Measurements from ENCODE around the gene PAPOLA.

DNA sequence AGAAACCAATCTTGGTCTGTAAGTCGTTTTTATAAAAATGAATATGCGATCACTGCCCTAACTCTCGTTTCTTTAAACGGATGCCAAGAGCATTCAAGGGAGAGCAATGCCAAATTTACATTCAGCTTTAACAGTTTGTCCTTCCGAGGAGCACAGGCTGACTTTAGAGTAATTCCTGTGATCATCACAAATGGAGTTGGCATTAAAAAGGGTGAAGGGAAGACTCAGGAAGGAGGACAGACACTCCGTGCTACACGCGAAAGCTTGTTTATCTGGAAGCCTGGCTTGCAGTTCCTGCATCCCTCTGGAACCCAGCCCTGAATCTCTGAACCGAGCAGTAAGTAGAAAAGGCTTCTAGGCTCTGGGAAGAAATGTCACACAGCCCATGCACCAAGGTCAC lies 78.4 kb downstream of the PAPOLA start:
- TF ChIP-seq CTCF (IDR thresholded peaks at IDR 0.05; ENCODE audit: low read depth, low read length) (no peak), EZH2phosphoT487 (IDR thresholded peaks at IDR 0.05; ENCODE audit: low read depth) (no peak)
